COLO829 (cell line): ENCODE data around the gene SPON1.

ENCODE experiments used
- DNase-seq: peaks from one replicate; pipeline ENCODE4 v3.0.0; 2012; ENCODE audit warnings: low spot score

Gene SPON1

DNA sequence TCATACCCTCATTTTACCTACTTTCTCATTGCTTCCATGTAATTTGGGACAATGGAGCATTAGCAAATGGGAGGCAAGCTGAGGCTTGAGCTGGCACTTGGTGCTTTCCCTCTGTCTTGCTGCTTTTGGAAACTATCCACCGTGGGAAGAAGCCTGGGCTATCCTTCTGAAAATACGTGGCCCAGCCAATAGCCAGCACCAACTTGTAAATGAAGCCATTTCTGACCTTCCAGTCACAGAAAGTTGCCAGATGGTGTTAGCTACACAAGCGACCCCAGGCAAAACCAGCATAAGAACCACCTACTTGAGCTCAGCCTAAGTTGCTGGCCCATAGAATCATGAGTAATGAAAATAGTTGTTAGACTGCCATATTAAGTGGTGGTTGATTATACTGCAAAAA is 18.5 kb upstream of the SPON1 start:
- DNase-seq = no peak

GRCh38 chr11:13944911-13945425 is 17.6 kb upstream of the SPON1 start:
- DNase-seq = no peak

GRCh38 chr11:13947379-13947778 is 15.1 kb upstream of the SPON1 start:
- no peak for DNase-seq

DNA sequence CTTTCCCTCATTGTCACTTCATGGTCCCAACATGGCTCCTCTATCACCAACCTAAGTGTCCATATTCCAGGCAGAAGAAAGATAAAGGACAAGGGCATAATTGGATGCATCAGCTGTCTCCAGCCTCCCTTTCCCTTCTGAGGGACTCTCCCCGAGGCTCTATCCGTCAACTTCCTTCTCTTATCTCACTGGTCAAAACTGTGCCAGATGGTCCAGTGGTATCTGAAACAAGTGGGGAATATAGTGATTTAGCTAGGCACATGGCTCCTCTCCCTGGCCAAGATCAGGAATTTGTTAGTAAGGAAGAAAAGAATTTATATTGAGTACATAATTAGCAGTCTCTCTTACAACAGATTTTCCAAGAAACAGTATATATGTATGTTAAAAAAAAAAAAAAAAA is 12.6 kb upstream of the SPON1 start:
- DNase-seq = no peak

- no peak for DNase-seq
Measured at GRCh38 chr11:13952221-13952620, 10.3 kb upstream of the SPON1 start.

DNA sequence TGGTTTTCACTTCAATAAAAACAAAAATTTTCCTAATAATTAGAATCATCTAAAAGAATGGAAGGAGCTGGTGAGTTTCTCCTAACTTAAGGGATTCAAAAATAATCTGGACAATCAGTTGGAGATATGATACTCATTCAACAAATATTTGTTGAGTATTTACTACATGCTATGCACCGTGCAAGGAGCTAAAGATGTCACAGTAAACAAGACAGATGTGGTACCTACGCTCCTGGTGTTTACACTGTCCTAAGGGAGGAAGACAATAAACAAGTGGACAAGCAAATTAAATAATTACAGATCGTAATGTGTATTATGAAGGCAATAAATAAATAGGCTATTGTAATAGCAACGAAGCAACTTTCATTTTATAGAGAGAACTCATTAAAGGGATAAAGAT is 9.9 kb upstream of the SPON1 start:
- no peak for DNase-seq

- DNase-seq = no peak
Measured at GRCh38 chr11:13954591-13954990, 7.9 kb upstream of the SPON1 start.

DNA sequence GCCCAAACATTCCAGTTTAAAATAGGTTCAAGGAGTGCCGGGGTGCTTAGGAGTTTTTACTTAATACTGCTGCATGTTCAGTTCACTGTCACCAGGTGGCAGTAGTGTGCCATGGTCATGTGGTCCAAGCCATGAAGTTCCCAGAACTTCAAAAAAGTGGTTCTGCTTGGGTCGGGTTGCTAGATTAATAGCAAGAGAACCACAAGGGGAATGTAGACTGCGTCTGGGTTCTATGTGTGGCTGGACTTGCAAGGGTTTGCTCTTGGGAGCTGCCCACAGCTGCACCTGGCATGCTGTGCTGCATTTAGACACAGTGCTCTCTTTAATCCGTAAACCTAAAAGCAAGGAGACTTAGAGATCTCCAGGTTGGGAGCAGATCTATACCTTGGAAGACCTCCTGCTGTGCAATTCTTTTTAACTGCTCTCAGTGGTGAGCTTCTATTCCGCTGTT is 6.5 kb upstream of the SPON1 start:
- peak; percentile 32 for DNase-seq

- no peak for DNase-seq
Measured at GRCh38 chr11:13956988-13957387, 5.5 kb upstream of the SPON1 start.

- DNase-seq = no peak
Measured at GRCh38 chr11:13958641-13959400, 3.7 kb upstream of the SPON1 start.

DNA sequence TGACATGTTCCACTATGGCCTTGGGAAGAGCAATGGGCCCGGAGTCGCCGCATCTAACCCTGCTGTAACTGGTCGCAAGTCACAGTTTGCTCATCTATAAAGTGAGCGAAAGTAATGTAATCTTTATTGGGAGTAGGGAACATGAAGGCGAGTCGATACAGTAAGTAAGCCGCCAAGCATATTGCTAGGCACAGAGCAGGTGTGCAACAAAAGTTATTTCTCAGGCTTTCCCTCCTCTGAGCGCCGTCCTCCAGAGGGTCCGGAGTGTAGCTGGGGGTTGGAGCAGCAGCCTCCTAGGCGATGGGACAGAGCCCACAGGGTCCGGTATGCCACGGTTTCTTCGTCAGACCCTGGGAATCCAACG is 343 bp upstream of the SPON1 start:
- DNase-seq = no peak

- no peak for DNase-seq
Measured at GRCh38 chr11:13963169-13963948, 836 bp downstream of the SPON1 start.

DNA sequence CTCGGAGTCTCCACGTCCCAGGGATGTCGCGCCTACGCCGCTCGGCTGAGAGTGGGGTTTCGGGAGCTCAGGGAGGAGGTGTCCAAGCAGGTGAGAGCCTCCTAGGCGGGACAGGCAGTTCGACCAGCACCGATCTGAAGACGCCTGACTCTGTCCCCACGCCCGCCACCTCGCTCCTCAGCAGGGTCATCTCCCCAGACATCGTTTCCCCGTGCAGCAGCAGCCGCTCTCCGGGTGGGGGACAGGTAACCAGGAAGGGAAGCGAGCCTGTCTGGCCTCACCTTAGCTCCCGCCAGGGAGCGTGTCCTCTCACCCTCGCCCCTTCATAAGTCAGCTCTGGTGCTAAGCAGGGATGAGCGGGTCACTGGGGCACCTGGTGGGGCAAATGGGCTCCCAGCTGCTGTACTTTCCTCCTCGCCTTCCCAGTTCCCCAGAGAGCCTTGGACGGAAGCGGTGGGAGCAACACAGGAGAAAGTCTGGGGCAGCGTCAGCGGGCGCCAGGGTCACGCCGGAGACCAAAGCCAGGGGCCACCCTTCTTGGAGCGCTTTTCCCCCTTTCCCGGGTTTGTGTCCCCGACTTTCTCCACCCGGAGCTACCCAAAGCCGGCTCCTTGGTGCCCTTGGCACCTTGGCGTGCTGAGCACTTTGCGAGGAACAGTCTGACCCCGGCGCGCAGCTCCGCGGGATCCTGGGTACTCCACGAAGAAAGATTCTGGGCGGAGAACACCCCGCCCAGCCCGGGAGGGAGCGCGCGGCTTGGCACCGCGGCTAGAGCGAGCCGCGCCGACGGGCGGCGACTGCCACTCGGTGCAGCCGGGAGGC is 1.6 kb downstream of the SPON1 start:
- no peak for DNase-seq

- DNase-seq = no peak
Measured at GRCh38 chr11:13964771-13965074, 2.2 kb downstream of the SPON1 start.

DNA sequence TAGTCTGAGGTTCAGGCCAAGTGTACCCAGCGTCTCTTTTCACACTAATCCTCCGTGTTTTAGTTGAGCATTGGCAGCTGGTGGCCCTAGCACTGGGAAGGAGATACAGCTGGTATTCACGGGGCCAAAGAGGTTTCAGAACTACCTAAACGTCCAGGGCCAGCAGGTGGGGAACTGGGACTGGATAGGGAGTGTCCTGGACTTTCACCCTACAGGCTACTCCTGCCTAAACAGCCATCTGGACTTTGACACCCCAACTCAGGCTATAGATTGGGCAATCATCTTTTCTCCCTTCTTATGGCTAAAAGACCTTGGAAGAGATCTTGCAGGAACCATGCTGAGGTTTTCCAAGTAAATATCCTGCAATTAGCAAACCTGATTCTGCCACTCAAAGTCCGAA is 2.8 kb downstream of the SPON1 start:
- no peak for DNase-seq

- DNase-seq = peak; percentile 17
Measured at GRCh38 chr11:13966013-13966412, 3.5 kb downstream of the SPON1 start.

DNA sequence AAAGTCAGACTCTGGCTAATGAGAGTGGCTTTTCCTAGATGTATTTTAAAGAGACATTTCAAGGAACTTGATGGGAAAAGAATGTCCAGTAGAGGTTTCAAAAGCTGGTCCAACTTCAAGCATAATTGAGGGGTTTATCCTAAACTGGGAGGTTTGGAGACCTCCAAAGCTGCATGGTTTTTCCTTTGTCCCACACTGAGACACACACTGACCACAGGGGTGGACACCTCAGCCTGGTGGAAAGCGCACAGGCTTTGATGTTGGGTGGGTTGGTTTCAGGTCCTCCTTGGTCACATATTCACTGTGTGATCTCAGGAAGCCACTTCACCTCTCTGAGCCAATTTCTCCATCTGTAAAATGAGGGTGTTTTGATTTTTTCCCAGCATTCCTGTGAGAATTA is 4.0 kb downstream of the SPON1 start:
- no peak for DNase-seq

DNA sequence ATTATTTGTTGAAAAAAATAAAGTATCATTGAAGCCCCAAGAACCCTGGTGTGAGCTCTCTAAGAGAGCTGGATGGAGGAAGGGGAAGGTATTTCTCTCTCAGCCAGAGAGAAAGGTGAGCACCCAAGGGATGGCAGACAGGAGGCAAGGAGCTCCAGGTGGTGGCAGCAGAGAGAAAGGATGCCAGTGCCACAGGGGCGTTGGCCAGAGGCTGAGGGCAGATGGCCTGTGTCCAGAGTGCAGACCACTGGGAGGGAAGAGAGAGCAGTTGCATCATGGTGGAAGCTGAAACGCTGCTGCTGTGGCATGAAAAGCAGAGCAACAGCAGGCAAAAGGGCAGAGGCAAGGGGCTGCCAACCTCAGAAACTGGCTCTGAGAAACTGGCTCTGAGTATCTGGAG is 8.5 kb downstream of the SPON1 start:
- no peak for DNase-seq

DNA sequence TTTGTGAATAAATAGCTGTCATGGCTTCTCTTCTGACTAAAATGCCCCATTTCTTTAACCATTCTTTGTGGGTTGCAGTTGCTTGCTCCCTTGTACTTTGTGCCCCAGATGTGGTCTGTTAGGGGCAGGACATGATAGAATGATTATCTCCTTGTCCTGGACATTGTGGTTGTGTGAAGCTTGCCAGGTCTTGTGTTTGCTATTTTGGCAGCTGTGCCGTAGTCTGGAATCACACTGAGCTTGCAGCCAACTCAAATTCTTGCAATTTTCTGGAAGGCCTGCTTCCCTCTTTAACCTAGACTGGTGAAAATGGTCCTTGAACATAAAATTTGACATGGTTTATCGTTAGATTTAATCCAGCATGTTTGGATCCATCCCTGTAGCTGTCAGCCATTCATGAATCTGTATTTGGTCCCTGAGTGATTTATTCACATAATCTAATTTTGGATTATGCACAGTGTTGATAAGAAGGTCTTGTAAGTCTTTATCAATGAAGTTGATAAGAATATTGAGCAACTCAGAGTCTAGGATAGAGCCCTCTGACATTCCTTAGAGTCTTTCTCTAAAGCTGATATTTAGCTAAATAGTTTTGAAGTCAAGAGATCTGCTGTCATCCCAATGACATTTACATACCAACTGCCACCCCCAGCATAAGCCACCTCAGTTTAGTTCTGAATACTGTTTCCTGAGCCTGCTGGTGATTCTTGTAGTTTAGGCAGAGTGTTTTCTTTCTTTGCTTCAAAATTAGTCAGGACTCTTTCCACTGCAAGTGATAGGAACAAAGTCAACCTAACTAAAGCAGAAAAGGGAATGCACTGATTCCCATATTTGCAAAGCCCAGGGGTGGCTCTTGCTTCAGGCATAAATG is 9.8 kb downstream of the SPON1 start:
- DNase-seq = no peak

DNA sequence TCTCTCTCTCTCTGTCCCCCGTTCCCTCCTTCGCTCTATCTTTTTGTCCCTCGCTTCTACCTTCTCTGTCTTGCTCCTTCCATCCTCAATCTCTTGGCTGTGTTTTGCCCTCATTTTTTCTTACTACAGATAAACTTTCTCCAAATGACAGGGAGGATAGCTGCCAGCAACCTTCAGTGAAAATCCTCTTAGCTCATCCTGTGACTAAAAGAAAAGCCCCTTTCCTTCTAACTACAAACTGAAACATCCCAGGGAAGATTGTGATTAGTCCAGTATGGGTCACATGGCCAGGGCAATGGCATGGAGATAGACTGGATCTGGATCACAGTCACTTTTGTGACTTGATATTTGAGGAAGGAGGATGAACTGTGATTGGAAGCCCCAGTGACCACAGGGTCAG is 10.4 kb downstream of the SPON1 start:
- no peak for DNase-seq

- no peak for DNase-seq
Measured at GRCh38 chr11:13974631-13975030, 12.1 kb downstream of the SPON1 start.
